Neural cell (in vitro differentiated cells): ENCODE measurements around the gene IL3. TPM values are rescaled to one million over a fixed set of nuclear protein-coding genes. Genes with fewer than 3 reads are reported as not detected.

Experiments
- H2AFZ ChIP-seq: fragments of 200-600, 300-800 bp; sonication (generic), shearing (Covaris generic); 2 replicates; pipeline ENCODE4 v1.6.0; 2014; ENCODE audit warnings: low read depth, mild to moderate bottlenecking, antibody characterized with exemption, low read length, moderate library complexity
- H3F3A ChIP-seq: fragments of 200-600 bp; shearing (Covaris generic); 2 replicates; pipeline ENCODE4 v1.6.1; 2016; ENCODE audit warnings: mild to moderate bottlenecking, moderate library complexity, mixed read lengths, antibody characterized with exemption, low read length; ENCODE audit not compliant: insufficient read depth, poor library complexity, severe bottlenecking
- H3K27ac ChIP-seq: fragments of 200-600, 300-800 bp; sonication (generic), shearing (Covaris generic); 2 replicates; pipeline ENCODE4 v1.5.1; 2014; ENCODE audit warnings: mild to moderate bottlenecking, low read length, moderate library complexity
- H3K27me3 ChIP-seq: fragments of 300-800, 200-600 bp; sonication (generic), shearing (Covaris generic); 2 replicates; pipeline ENCODE4 v1.6.0; 2014; ENCODE audit warnings: mild to moderate bottlenecking, low read depth, low read length, moderate library complexity; ENCODE audit not compliant: insufficient read depth
- H3K36me3 ChIP-seq: fragments of 300-800, 200-600 bp; sonication (generic), shearing (Covaris generic); 2 replicates; pipeline ENCODE4 v1.5.1; 2014; ENCODE audit warnings: mild to moderate bottlenecking, antibody characterized with exemption, low read length, moderate library complexity; ENCODE audit not compliant: insufficient read depth
- H3K4me2 ChIP-seq: fragments of 300-800, 200-600 bp; sonication (generic), shearing (Covaris generic); 2 replicates; pipeline ENCODE4 v1.6.0; 2014; ENCODE audit warnings: mild to moderate bottlenecking, low read length
- H3K4me3 ChIP-seq: fragments of 300-800, 200-600 bp; sonication (generic), shearing (Covaris generic); 2 replicates; pipeline ENCODE4 v1.5.1; 2014; ENCODE audit warnings: mild to moderate bottlenecking, low read length, moderate library complexity
- H3K79me2 ChIP-seq: fragments of 200-600 bp; shearing (Covaris generic); replicated peaks from 2 replicates; pipeline ENCODE4 v1.6.0; 2014; ENCODE audit warnings: mild to moderate bottlenecking, low read length, moderate library complexity; ENCODE audit not compliant: insufficient read depth
- H3K9ac ChIP-seq: fragments of 300-800, 200-600 bp; sonication (generic), shearing (Covaris generic); 2 replicates; pipeline ENCODE4 v1.6.1; 2016; ENCODE audit warnings: mild to moderate bottlenecking, low read length, mixed read lengths
- H3K9me2 ChIP-seq: fragments of 200-600 bp; shearing (Covaris generic); 2 replicates; pipeline ENCODE4 v1.6.1; 2016; ENCODE audit warnings: mild to moderate bottlenecking, low read length, mixed read lengths; ENCODE audit not compliant: insufficient read depth
- H3K9me3 ChIP-seq: fragments of 200-600, 300-800 bp; sonication (generic), shearing (Covaris generic); 2 replicates; pipeline ENCODE4 v1.6.1; 2016; ENCODE audit warnings: mild to moderate bottlenecking, mixed run types, low read length, moderate library complexity, mixed read lengths
- H4K20me1 ChIP-seq: fragments of 200-600 bp; shearing (Covaris generic); 2 replicates; pipeline ENCODE4 v1.6.1; 2016; ENCODE audit warnings: mild to moderate bottlenecking, mixed run types; ENCODE audit not compliant: insufficient read depth
- EZH2 ChIP-seq: fragments of 200-600, 300-800 bp; shearing (Covaris generic), sonication (generic); IDR thresholded peaks from 2 replicates; pipeline ENCODE4 v1.6.1; 2014; ENCODE audit warnings: antibody characterized with exemption, low read length, borderline replicate concordance, mild to moderate bottlenecking; ENCODE audit not compliant: insufficient read depth, poor library complexity, severe bottlenecking
- MXI1 ChIP-seq: fragments of 450-650 bp; conservative IDR thresholded peaks from 2 replicates; pipeline ENCODE4 v1.6.1; 2014; ENCODE audit warnings: antibody characterized with exemption, mild to moderate bottlenecking; ENCODE audit not compliant: poor library complexity, severe bottlenecking
- POLR2AphosphoS5 ChIP-seq: IDR thresholded peaks from 2 replicates; pipeline ENCODE4 v1.6.1; 2012
- RAD21 ChIP-seq: fragments of 450-650 bp; conservative IDR thresholded peaks from 2 replicates; pipeline ENCODE4 v1.6.1; 2014; ENCODE audit warnings: antibody characterized with exemption, mild to moderate bottlenecking, moderate library complexity
- SMC3 ChIP-seq: fragments of 450-650 bp; conservative IDR thresholded peaks from 2 replicates; pipeline ENCODE4 v1.6.1; 2014; ENCODE audit warnings: antibody characterized with exemption, mild to moderate bottlenecking, moderate library complexity; ENCODE audit not compliant: poor library complexity
- TAF1 ChIP-seq: IDR thresholded peaks from 2 replicates; pipeline ENCODE4 v1.6.1; 2012; ENCODE audit warnings: low read depth
- polyA plus RNA-seq: library from polyadenylated mRNA; depleted of rRNA; stranded (reverse); fragments of >200 nt; gene quantifications from 2 replicates; pipeline ENCODE4 v1.2.3, GENCODE V29; 2014
- TF ChIP-seq, protein P1 (sequence below): fragments of 450-650 bp; IDR thresholded peaks from 2 replicates; pipeline ENCODE4 v1.5.1; 2014; ENCODE audit warnings: antibody characterized with exemption, mild to moderate bottlenecking, moderate library complexity; ENCODE audit not compliant: poor library complexity, severe bottlenecking
- TF ChIP-seq, protein P2 (sequence below): IDR thresholded peaks from 2 replicates; pipeline ENCODE4 v1.6.1; 2012; ENCODE audit warnings: borderline replicate concordance

IL3 gene
- polyA plus RNA-seq, 1 donor from 2014 or later = not detected

- H2AFZ ChIP-seq = no peak overlapping the region
- no peaks in the 10 kb centered on the region for H3F3A ChIP-seq
- no peaks in the 10 kb centered on the region for H3K9me3 ChIP-seq
- no peaks in the 10 kb centered on the region for H4K20me1 ChIP-seq
- no peak overlapping the region for H3K4me2 ChIP-seq
- no peaks in the 10 kb centered on the region for H3K36me3 ChIP-seq
- TF ChIP-seq, protein P1, sequence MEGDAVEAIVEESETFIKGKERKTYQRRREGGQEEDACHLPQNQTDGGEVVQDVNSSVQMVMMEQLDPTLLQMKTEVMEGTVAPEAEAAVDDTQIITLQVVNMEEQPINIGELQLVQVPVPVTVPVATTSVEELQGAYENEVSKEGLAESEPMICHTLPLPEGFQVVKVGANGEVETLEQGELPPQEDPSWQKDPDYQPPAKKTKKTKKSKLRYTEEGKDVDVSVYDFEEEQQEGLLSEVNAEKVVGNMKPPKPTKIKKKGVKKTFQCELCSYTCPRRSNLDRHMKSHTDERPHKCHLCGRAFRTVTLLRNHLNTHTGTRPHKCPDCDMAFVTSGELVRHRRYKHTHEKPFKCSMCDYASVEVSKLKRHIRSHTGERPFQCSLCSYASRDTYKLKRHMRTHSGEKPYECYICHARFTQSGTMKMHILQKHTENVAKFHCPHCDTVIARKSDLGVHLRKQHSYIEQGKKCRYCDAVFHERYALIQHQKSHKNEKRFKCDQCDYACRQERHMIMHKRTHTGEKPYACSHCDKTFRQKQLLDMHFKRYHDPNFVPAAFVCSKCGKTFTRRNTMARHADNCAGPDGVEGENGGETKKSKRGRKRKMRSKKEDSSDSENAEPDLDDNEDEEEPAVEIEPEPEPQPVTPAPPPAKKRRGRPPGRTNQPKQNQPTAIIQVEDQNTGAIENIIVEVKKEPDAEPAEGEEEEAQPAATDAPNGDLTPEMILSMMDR = no peak
- TF ChIP-seq EZH2 (no peak), TAF1 (no peak), POLR2AphosphoS5 (no peak)
- H3K27me3 ChIP-seq = no peaks in the 10 kb centered on the region
- no peak overlapping the region for H3K9ac ChIP-seq
- H3K4me3 ChIP-seq = no peak overlapping the region
- no peak overlapping the region for H3K27ac ChIP-seq
- H3K9me2 ChIP-seq = no peaks in the 10 kb centered on the region
- no peaks in the 10 kb centered on the region for H3K79me2 ChIP-seq
Observed at GRCh38 chr5:132044207-132044606, 16.2 kb upstream of the IL3 start.

- Histone ChIP-seq H3K27ac (no peak overlapping the region), H3K79me2 (no peaks in the 10 kb centered on the region), H3K4me2 (no peak overlapping the region), H3K27me3 (no peaks in the 10 kb centered on the region), H2AFZ (no peak overlapping the region), H3K9me3 (no peaks in the 10 kb centered on the region), H3F3A (no peaks in the 10 kb centered on the region), H4K20me1 (no peaks in the 10 kb centered on the region), H3K9ac (no peak overlapping the region), H3K36me3 (no peaks in the 10 kb centered on the region), H3K4me3 (no peak overlapping the region), H3K9me2 (no peaks in the 10 kb centered on the region)
- TF ChIP-seq MXI1 (no peak), SMC3 (no peak), POLR2AphosphoS5 (no peak), RAD21 (no peak)
- TF ChIP-seq, protein P2, sequence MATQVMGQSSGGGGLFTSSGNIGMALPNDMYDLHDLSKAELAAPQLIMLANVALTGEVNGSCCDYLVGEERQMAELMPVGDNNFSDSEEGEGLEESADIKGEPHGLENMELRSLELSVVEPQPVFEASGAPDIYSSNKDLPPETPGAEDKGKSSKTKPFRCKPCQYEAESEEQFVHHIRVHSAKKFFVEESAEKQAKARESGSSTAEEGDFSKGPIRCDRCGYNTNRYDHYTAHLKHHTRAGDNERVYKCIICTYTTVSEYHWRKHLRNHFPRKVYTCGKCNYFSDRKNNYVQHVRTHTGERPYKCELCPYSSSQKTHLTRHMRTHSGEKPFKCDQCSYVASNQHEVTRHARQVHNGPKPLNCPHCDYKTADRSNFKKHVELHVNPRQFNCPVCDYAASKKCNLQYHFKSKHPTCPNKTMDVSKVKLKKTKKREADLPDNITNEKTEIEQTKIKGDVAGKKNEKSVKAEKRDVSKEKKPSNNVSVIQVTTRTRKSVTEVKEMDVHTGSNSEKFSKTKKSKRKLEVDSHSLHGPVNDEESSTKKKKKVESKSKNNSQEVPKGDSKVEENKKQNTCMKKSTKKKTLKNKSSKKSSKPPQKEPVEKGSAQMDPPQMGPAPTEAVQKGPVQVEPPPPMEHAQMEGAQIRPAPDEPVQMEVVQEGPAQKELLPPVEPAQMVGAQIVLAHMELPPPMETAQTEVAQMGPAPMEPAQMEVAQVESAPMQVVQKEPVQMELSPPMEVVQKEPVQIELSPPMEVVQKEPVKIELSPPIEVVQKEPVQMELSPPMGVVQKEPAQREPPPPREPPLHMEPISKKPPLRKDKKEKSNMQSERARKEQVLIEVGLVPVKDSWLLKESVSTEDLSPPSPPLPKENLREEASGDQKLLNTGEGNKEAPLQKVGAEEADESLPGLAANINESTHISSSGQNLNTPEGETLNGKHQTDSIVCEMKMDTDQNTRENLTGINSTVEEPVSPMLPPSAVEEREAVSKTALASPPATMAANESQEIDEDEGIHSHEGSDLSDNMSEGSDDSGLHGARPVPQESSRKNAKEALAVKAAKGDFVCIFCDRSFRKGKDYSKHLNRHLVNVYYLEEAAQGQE = no peak
- TF ChIP-seq, protein P1 = no peak
Observed at GRCh38 chr5:132046880-132047299, 13.6 kb upstream of the IL3 start.
